ENCODE measurements around the gene TCHHL1.
A peak's percentile ranks its signal among the peaks of the same experiment; 100 is the strongest.

TCHHL1 gene

DNA sequence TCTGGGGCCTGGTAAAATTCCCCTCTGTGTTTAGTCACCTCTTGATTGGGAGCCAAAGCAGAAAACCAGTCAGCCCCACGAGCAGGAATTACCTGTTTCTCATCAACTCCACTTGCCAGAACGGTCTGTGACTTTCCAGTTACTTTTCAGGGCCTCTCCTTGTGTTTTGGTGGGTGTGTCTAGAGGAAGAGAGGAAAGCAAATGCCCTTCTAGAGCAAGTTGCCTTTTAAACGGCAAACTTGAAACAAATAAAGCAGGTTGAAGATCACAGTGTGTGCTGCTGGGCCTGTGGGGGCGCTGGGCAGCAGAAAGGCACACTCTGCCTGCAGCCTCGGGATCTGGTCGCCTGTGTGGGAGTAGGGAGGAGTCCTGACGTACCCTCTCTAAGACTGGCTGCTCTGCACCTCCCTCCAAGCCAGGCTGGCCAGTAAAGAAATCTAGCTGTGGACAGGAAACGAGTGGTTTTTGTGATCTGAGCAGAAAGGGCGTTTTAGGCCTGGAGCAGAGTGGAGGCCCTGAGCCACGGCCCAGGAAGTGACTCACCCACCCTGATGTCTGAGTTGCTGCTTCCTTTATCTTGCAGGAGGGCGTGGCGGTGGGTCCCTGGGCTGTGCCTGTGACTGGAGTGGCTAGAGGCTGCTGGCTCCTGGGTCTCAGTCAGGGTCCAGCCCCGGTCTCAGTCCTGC is 41.0 kb downstream of the TCHHL1 start:
- Histone ChIP-seq H3K36me3 (ENCODE audit: control insufficient read depth, insufficient read depth, low read length) (no peaks in the 10 kb centered on the region), H3K27me3 (ENCODE audit: control insufficient read depth, insufficient read depth, low read length) (no peaks in the 10 kb centered on the region), H3K4me1 (ENCODE audit: control insufficient read depth, insufficient read depth, low read length) (peaks cover 15% of the 10 kb centered on the region), H3K4me3 (ENCODE audit: low read length) (peak overlapping the region; percentile 34), H3K9ac (ENCODE audit: low read length) (peak overlapping the region; percentile 60), H3K27ac (ENCODE audit: low read depth, low read length) (peak overlapping the region; percentile 92)

GRCh38 chr1:152047413-152047729 is 41.5 kb downstream of the TCHHL1 start:
- Histone ChIP-seq H3K4me3 (ENCODE audit: low read length) (peak overlapping the region; percentile 34), H3K9ac (ENCODE audit: low read length) (no peak overlapping the region), H3K27me3 (ENCODE audit: control insufficient read depth, insufficient read depth, low read length) (no peaks in the 10 kb centered on the region), H3K27ac (ENCODE audit: low read depth, low read length) (peak overlapping the region; percentile 92), H3K4me1 (ENCODE audit: control insufficient read depth, insufficient read depth, low read length) (peaks cover 15% of the 10 kb centered on the region), H3K36me3 (ENCODE audit: control insufficient read depth, insufficient read depth, low read length) (no peaks in the 10 kb centered on the region)

DNA sequence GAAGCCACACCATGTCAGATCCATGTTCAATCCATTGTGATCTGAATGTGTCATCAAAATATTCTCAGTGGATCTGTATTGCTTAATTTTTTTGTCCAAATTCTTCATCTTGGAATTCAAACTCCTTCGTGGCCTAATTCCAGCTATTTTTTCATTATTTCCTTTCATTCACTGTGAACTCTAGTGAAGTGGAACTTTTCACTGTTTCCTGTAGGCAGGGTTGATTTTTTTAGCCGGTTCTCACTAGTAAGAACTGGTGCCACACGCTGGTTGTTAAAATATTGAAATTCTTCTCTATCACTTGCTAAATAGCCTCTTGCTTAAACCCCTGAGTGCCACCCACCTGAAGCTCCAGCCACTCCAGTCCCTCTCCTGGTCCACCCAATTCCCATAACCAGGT is 44.5 kb downstream of the TCHHL1 start:
- no peak overlapping the region for H3K27ac ChIP-seq (ENCODE audit: low read depth, low read length)

GRCh38 chr1:152043870-152044269 is 45.0 kb downstream of the TCHHL1 start:
- H3K36me3 ChIP-seq (ENCODE audit: control insufficient read depth, insufficient read depth, low read length): no peaks in the 10 kb centered on the region
- H3K27me3 ChIP-seq (ENCODE audit: control insufficient read depth, insufficient read depth, low read length): no peaks in the 10 kb centered on the region
- H3K27ac ChIP-seq (ENCODE audit: low read depth, low read length): no peak overlapping the region
- H3K4me3 ChIP-seq (ENCODE audit: low read length): no peak overlapping the region
- H3K4me1 ChIP-seq (ENCODE audit: control insufficient read depth, insufficient read depth, low read length): peaks cover 15% of the 10 kb centered on the region
- H3K9ac ChIP-seq (ENCODE audit: low read length): no peak overlapping the region

More for the DNA sequence above, 44.5 kb downstream of the TCHHL1 start:
- H3K4me1 ChIP-seq (ENCODE audit: control insufficient read depth, insufficient read depth, low read length): peaks cover 15% of the 10 kb centered on the region
- no peak overlapping the region for H3K9ac ChIP-seq (ENCODE audit: low read length)
- H3K36me3 ChIP-seq (ENCODE audit: control insufficient read depth, insufficient read depth, low read length): no peaks in the 10 kb centered on the region
- H3K4me3 ChIP-seq (ENCODE audit: low read length): no peak overlapping the region
- no peaks in the 10 kb centered on the region for H3K27me3 ChIP-seq (ENCODE audit: control insufficient read depth, insufficient read depth, low read length)

DNA sequence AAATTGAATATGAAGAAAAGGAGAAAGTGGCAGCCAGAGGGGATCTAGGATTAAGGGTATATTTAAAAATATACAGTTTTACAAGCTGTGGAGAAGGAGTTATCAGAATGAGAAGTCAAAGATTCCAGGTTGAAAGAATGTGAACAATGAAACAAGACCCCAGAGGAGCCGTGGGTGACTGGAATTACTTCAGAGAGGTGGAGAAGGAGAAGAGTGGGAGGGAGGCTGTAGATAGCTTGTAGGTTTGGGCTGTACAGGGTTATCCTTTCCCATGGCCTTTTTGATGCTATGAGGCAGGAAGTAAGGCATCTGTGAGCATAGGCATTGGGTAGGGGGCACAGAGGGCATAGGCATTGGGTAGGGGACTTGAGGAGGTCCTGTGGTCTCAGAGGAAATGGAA is 46.8 kb downstream of the TCHHL1 start:
- H3K9ac ChIP-seq (ENCODE audit: low read length): no peak overlapping the region
- no peak overlapping the region for H3K27ac ChIP-seq (ENCODE audit: low read depth, low read length)
- H3K27me3 ChIP-seq (ENCODE audit: control insufficient read depth, insufficient read depth, low read length): no peaks in the 10 kb centered on the region
- H3K4me1 ChIP-seq (ENCODE audit: control insufficient read depth, insufficient read depth, low read length): no peaks in the 10 kb centered on the region
- no peak overlapping the region for H3K4me3 ChIP-seq (ENCODE audit: low read length)
- no peaks in the 10 kb centered on the region for H3K36me3 ChIP-seq (ENCODE audit: control insufficient read depth, insufficient read depth, low read length)

GRCh38 chr1:152039886-152040285 is 49.0 kb downstream of the TCHHL1 start:
- no peaks in the 10 kb centered on the region for H3K36me3 ChIP-seq (ENCODE audit: control insufficient read depth, insufficient read depth, low read length)
- no peaks in the 10 kb centered on the region for H3K27me3 ChIP-seq (ENCODE audit: control insufficient read depth, insufficient read depth, low read length)
- peaks cover 3% of the 10 kb centered on the region for H3K4me1 ChIP-seq (ENCODE audit: control insufficient read depth, insufficient read depth, low read length)
- H3K9ac ChIP-seq (ENCODE audit: low read length): no peak overlapping the region
- no peak overlapping the region for H3K4me3 ChIP-seq (ENCODE audit: low read length)
- H3K27ac ChIP-seq (ENCODE audit: low read depth, low read length): no peak overlapping the region

- Histone ChIP-seq H3K27ac (ENCODE audit: low read depth, low read length) (no peak overlapping the region), H3K9ac (ENCODE audit: low read length) (no peak overlapping the region), H3K4me3 (ENCODE audit: low read length) (no peak overlapping the region), H3K36me3 (ENCODE audit: control insufficient read depth, insufficient read depth, low read length) (no peaks in the 10 kb centered on the region), H3K27me3 (ENCODE audit: control insufficient read depth, insufficient read depth, low read length) (no peaks in the 10 kb centered on the region), H3K4me1 (ENCODE audit: control insufficient read depth, insufficient read depth, low read length) (peaks cover 5% of the 10 kb centered on the region)
These were observed 49.4 kb downstream of the TCHHL1 start for GRCh38 chr1:152039461-152039860.

GRCh38 chr1:152038871-152039270 is 50.0 kb downstream of the TCHHL1 start:
- Histone ChIP-seq H3K9ac (ENCODE audit: low read length) (no peak overlapping the region), H3K36me3 (ENCODE audit: control insufficient read depth, insufficient read depth, low read length) (peaks cover under 1% of the 10 kb centered on the region), H3K4me3 (ENCODE audit: low read length) (no peak overlapping the region), H3K4me1 (ENCODE audit: control insufficient read depth, insufficient read depth, low read length) (peaks cover 11% of the 10 kb centered on the region), H3K27ac (ENCODE audit: low read depth, low read length) (no peak overlapping the region), H3K27me3 (ENCODE audit: control insufficient read depth, insufficient read depth, low read length) (no peaks in the 10 kb centered on the region)

- H3K9ac ChIP-seq (ENCODE audit: low read length): peak within 1 kb of the TSS; percentile 51
- H3K27me3 ChIP-seq (ENCODE audit: control insufficient read depth, insufficient read depth, low read length): no peaks in the 10 kb centered on the region
- H3K4me3 ChIP-seq (ENCODE audit: low read length): peak within 1 kb of the TSS; percentile 93
- H3K4me1 ChIP-seq (ENCODE audit: control insufficient read depth, insufficient read depth, low read length): peaks cover 12% of the 10 kb centered on the region
- peaks cover 18% of the 10 kb centered on the region for H3K36me3 ChIP-seq (ENCODE audit: control insufficient read depth, insufficient read depth, low read length)
- peak within 1 kb of the TSS; percentile 89 for H3K27ac ChIP-seq (ENCODE audit: low read depth, low read length)
These were observed 52.3 kb downstream of the TCHHL1 start, which contains the start of gene S100A11 for GRCh38 chr1:152036267-152037216. TSS of gene S100A11 (minus strand) at chr1:152037004. CDS start at chr1:152036915, 89 bp downstream.

GRCh38 chr1:152035539-152036266 is 53.2 kb downstream of the TCHHL1 start:
- H3K9ac ChIP-seq (ENCODE audit: low read length): peak overlapping the region; percentile 51

GRCh38 chr1:152034654-152035538 is 54.0 kb downstream of the TCHHL1 start:
- H3K9ac ChIP-seq (ENCODE audit: low read length): peak overlapping the region; percentile 7
- H3K4me3 ChIP-seq (ENCODE audit: low read length): peak overlapping the region; percentile 93
- H3K27me3 ChIP-seq (ENCODE audit: control insufficient read depth, insufficient read depth, low read length): no peaks in the 10 kb centered on the region
- peaks cover 12% of the 10 kb centered on the region for H3K4me1 ChIP-seq (ENCODE audit: control insufficient read depth, insufficient read depth, low read length)
- peak overlapping the region; percentile 13 for H3K27ac ChIP-seq (ENCODE audit: low read depth, low read length)
- peaks cover 18% of the 10 kb centered on the region for H3K36me3 ChIP-seq (ENCODE audit: control insufficient read depth, insufficient read depth, low read length)

More at GRCh38 chr1:152035539-152036266, 53.2 kb downstream of the TCHHL1 start:
- H3K36me3 ChIP-seq (ENCODE audit: control insufficient read depth, insufficient read depth, low read length): peaks cover 18% of the 10 kb centered on the region
- H3K4me3 ChIP-seq (ENCODE audit: low read length): peak overlapping the region; percentile 93
- H3K4me1 ChIP-seq (ENCODE audit: control insufficient read depth, insufficient read depth, low read length): peaks cover 12% of the 10 kb centered on the region
- peak overlapping the region; percentile 89 for H3K27ac ChIP-seq (ENCODE audit: low read depth, low read length)
- no peaks in the 10 kb centered on the region for H3K27me3 ChIP-seq (ENCODE audit: control insufficient read depth, insufficient read depth, low read length)
